Smooth muscle cell of bladder (primary cell): Measurements from ENCODE around the gene DTX2. TPM values are rescaled to one million over a fixed set of nuclear protein-coding genes. Genes with fewer than 3 reads are reported as not detected.

Source experiments
- total RNA-seq: library from RNA; depleted of rRNA; stranded (reverse); fragments of >200 nt; gene quantifications from 2 replicates; pipeline ENCODE4 v1.2.3, GENCODE V29; 2014

DTX2 gene
- total RNA-seq = 2.3 and 2.6 TPM in 2 replicates

GRCh38 chr7:76461464-76462101, at the start of gene DTX2:
DTX2 (plus strand) TSS chr7:76461709; CDS start chr7:76480510, 18,801 bp downstream.

GRCh38 chr7:76424413-76425111, 36.9 kb upstream of the DTX2 start, which contains the start of gene ZP3:
ZP3 (plus strand) TSS chr7:76424950; CDS start chr7:76424965, 15 bp downstream.

GRCh38 chr7:76509931-76510877, 48.7 kb downstream of the DTX2 start, which contains the start of gene UPK3B:
UPK3B (plus strand) TSS chr7:76510552; CDS start chr7:76510653, 101 bp downstream.

GRCh38 chr7:76543197-76543596, 81.7 kb downstream of the DTX2 start, which contains the start of gene SPDYE16:
SPDYE16 (minus strand) TSS chr7:76543297; CDS start chr7:76541459, 1,838 bp downstream.

Other genes starting within 250 kb of the DTX2 start
- 19.9 and 45.4 TPM in 2 replicates for gene HSPB1, start 159.0 kb upstream of the DTX2 start, total RNA-seq
- 56.2 and 95.2 TPM in 2 replicates for gene YWHAG, start 102.7 kb upstream of the DTX2 start, total RNA-seq
- gene SSC4D, start 52.0 kb upstream of the DTX2 start, total RNA-seq = 0.28 and 0.55 TPM in 2 replicates
- 2.1 and 3.5 TPM in 2 replicates for gene ZP3, start 36.8 kb upstream of the DTX2 start, total RNA-seq
- gene UPK3B, start 48.8 kb downstream of the DTX2 start, total RNA-seq = 0.46 TPM in 1 of 2 replicates, not detected in the other
- gene SPDYE16, start 81.6 kb downstream of the DTX2 start, total RNA-seq = 0.14 TPM in 1 of 2 replicates, not detected in the other
- gene POMZP3, start 165.6 kb downstream of the DTX2 start, total RNA-seq = 4.7 and 4.9 TPM in 2 replicates